OCI-LY3 (cell line): ENCODE results near the gene DNAJC1.

ENCODE experiments used
- H2AFZ ChIP-seq: fragments of 200-600, 300-600 bp; shearing (Covaris generic); 2 replicates; pipeline ENCODE4 v1.6.0; 2014; ENCODE audit warnings: antibody characterized with exemption, low read depth, low read length
- H3K27ac ChIP-seq: fragments of 200-600, 300-600 bp; sonication (generic); 2 replicates; pipeline ENCODE4 v1.5.1; 2014; ENCODE audit warnings: mild to moderate bottlenecking, low read length, moderate library complexity, mixed read lengths
- H3K27me3 ChIP-seq: fragments of 200-600, 300-600 bp; sonication (generic); 2 replicates; pipeline ENCODE4 v1.6.1; 2014; ENCODE audit warnings: low read depth, low read length, mixed read lengths
- H3K36me3 ChIP-seq: fragments of 200-600, 300-600 bp; sonication (generic); replicated peaks from 2 replicates; pipeline ENCODE3; 2014; ENCODE audit warnings: low read depth, low read length, mixed read lengths
- H3K4me1 ChIP-seq: fragments of 300-600, 200-600 bp; sonication (generic); 2 replicates; pipeline ENCODE4 v1.6.1; 2014; ENCODE audit warnings: low read length, mixed read lengths
- H3K4me2 ChIP-seq: fragments of 200-600, 300-600 bp; sonication (generic); 2 replicates; pipeline ENCODE4 v1.6.1; 2014; ENCODE audit warnings: low read length, mixed read lengths
- H3K4me3 ChIP-seq: fragments of 300-600, 200-600 bp; sonication (generic); 2 replicates; pipeline ENCODE4 v1.5.1; 2014; ENCODE audit warnings: antibody characterized with exemption, mild to moderate bottlenecking, low read length, moderate library complexity
- H3K79me2 ChIP-seq: fragments of 300-600, 200-600 bp; shearing (Covaris generic); 2 replicates; pipeline ENCODE4 v1.6.1; 2014; ENCODE audit warnings: mild to moderate bottlenecking, low read length, mixed read lengths
- H3K9ac ChIP-seq: fragments of 300-600, 200-600 bp; shearing (Covaris generic); 2 replicates; pipeline ENCODE4 v1.6.0; 2014; ENCODE audit warnings: mild to moderate bottlenecking, low read length, moderate library complexity
- H3K9me3 ChIP-seq: fragments of 200-600, 300-600 bp; shearing (Covaris generic); 2 replicates; pipeline ENCODE4 v1.6.1; 2014; ENCODE audit warnings: low read length, mixed read lengths; ENCODE audit not compliant: insufficient read depth
- H4K20me1 ChIP-seq: fragments of 200-600, 300-600 bp; sonication (generic); 2 replicates; pipeline ENCODE4 v1.6.1; 2016; ENCODE audit warnings: low read length, mixed read lengths; ENCODE audit not compliant: insufficient read depth
- EZH2phosphoT487 ChIP-seq: fragments of 200-600 bp; shearing (Covaris generic); IDR thresholded peaks from 2 replicates; pipeline ENCODE4 v1.6.1; 2018; ENCODE audit warnings: antibody characterized with exemption, mixed run types, low read depth
- TF ChIP-seq, protein P1 (sequence below): fragments of 200-600, 300-600 bp; sonication (generic); IDR thresholded peaks from 2 replicates; pipeline ENCODE4 v1.5.1; 2014; ENCODE audit warnings: antibody characterized with exemption, low read length, low read depth

DNAJC1 gene

GRCh38 chr10:21776883-21777282 is 226.6 kb downstream of the DNAJC1 start:
- H4K20me1 ChIP-seq: no peaks in the 10 kb centered on the region
- no peak overlapping the region for H3K4me3 ChIP-seq
- H3K27ac ChIP-seq: no peak overlapping the region
- H3K36me3 ChIP-seq: no peaks in the 10 kb centered on the region
- H3K4me2 ChIP-seq: no peak overlapping the region
- no peaks in the 10 kb centered on the region for H3K9me3 ChIP-seq
- H3K4me1 ChIP-seq: no peaks in the 10 kb centered on the region
- H3K79me2 ChIP-seq: no peaks in the 10 kb centered on the region
- H3K27me3 ChIP-seq: no peaks in the 10 kb centered on the region
- TF ChIP-seq, protein P1, sequence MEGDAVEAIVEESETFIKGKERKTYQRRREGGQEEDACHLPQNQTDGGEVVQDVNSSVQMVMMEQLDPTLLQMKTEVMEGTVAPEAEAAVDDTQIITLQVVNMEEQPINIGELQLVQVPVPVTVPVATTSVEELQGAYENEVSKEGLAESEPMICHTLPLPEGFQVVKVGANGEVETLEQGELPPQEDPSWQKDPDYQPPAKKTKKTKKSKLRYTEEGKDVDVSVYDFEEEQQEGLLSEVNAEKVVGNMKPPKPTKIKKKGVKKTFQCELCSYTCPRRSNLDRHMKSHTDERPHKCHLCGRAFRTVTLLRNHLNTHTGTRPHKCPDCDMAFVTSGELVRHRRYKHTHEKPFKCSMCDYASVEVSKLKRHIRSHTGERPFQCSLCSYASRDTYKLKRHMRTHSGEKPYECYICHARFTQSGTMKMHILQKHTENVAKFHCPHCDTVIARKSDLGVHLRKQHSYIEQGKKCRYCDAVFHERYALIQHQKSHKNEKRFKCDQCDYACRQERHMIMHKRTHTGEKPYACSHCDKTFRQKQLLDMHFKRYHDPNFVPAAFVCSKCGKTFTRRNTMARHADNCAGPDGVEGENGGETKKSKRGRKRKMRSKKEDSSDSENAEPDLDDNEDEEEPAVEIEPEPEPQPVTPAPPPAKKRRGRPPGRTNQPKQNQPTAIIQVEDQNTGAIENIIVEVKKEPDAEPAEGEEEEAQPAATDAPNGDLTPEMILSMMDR: no peak
- H2AFZ ChIP-seq: no peak overlapping the region
- no peak overlapping the region for H3K9ac ChIP-seq

DNA sequence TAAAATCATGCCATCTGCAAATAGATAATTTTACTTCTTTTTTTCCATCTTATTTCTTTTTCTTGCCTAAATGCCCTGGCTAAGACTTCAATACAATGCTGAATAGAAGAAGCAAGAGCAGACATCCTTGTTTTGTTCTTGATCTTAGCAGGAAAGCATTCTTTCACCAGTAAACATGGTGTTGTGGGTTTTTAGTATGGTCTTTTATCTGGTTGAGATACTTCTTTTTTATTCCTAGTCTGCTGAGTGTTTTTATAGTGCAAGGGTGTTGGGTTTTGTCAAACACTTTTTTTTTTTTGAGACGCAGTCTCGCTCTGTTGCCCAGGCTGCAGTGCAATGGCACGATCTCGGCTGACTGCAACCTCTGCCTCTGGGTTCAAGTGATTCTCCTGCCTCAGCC is 232.3 kb downstream of the DNAJC1 start:
- no peaks in the 10 kb centered on the region for H4K20me1 ChIP-seq
- no peak overlapping the region for H3K9ac ChIP-seq
- no peak overlapping the region for H2AFZ ChIP-seq
- H3K4me1 ChIP-seq: no peaks in the 10 kb centered on the region
- H3K79me2 ChIP-seq: no peaks in the 10 kb centered on the region
- H3K4me2 ChIP-seq: no peak overlapping the region
- no peaks in the 10 kb centered on the region for H3K27me3 ChIP-seq
- no peaks in the 10 kb centered on the region for H3K9me3 ChIP-seq
- no peak overlapping the region for H3K4me3 ChIP-seq
- no peaks in the 10 kb centered on the region for H3K36me3 ChIP-seq
- no peak for TF ChIP-seq EZH2phosphoT487
- TF ChIP-seq, protein P1: no peak
- no peak overlapping the region for H3K27ac ChIP-seq

GRCh38 chr10:21769041-21769440 is 234.5 kb downstream of the DNAJC1 start:
- Histone ChIP-seq H3K4me1 (no peaks in the 10 kb centered on the region), H2AFZ (no peak overlapping the region), H4K20me1 (no peaks in the 10 kb centered on the region), H3K9me3 (no peaks in the 10 kb centered on the region), H3K36me3 (no peaks in the 10 kb centered on the region), H3K27me3 (no peaks in the 10 kb centered on the region), H3K4me2 (no peak overlapping the region), H3K9ac (no peak overlapping the region), H3K4me3 (no peak overlapping the region), H3K27ac (no peak overlapping the region), H3K79me2 (no peaks in the 10 kb centered on the region)
- TF ChIP-seq EZH2phosphoT487: no peak
- TF ChIP-seq, protein P1: no peak

DNA sequence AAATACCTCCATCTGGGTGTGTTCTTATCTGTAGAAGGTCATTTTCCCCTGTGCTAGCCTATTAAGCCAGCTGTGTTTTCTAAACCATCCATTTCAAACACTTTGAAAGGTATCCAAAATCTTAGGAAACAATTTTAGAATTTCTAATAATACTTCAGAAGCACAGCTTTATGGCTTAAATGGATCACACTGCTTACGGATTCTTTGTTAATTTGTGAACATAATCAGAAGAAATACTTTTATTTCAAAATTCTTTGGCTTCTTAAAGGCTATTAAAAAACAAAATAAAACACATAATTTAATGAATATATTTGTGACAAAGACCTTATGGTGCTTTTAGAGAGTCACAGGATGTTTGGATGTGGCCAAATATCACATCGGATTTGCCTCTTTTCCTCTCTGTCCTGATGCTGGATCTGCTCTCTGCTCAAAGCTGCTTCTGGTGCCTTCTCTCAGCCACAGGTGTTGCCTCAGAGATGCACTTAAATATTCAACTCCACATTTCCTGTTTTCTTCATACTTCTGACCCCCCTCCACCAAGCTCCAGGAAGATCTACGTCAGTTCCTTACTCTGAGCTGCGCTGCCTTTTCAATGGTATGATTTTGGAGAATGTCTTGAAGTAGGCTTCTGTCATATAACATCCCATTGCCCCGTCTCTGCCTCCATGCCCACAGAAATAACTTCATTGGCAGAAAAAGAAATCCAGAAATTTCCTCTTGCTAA is 238.9 kb downstream of the DNAJC1 start:
- Histone ChIP-seq H3K9ac (no peak overlapping the region), H3K36me3 (no peaks in the 10 kb centered on the region), H3K4me1 (no peaks in the 10 kb centered on the region), H3K79me2 (no peaks in the 10 kb centered on the region), H4K20me1 (no peaks in the 10 kb centered on the region), H3K27ac (no peak overlapping the region), H3K4me3 (no peak overlapping the region), H3K9me3 (no peaks in the 10 kb centered on the region), H3K27me3 (no peaks in the 10 kb centered on the region), H3K4me2 (no peak overlapping the region), H2AFZ (no peak overlapping the region)
- no peak for TF ChIP-seq EZH2phosphoT487
- TF ChIP-seq, protein P1: no peak
